Caco-2 (cell line): ENCODE data around the gene KLF16. TPM values are rescaled to one million over a fixed set of nuclear protein-coding genes. Genes with fewer than 3 reads are reported as not detected.

ENCODE experiments used
- BruUV-seq: library from RNA; stranded (reverse); fragments of 400-500 nt; replicated peaks from 2 replicates; lab custom pipeline; 2021; lab: Mats Ljungman, UMichigan
- CTCF ChIA-PET: fragments of 300-600 bp; sonication (Branson Sonifier 250); formaldehyde crosslinking; loops from one replicate; lab custom pipeline; 2022; ENCODE audit warnings: antibody characterized with exemption; lab: Charles Lee
- POLR2A ChIA-PET: fragments of 300-600 bp; sonication (Branson Sonifier 250); formaldehyde crosslinking; loops from one replicate; lab custom pipeline; 2022; ENCODE audit warnings: antibody characterized with exemption; lab: Charles Lee
- DNase-seq, 2 experiments: peaks; one replicate each; pipeline versions ENCODE4 v3.0.0 to v3.0.0-alpha.2; 2020 to 2022
- H3K27me3 ChIP-seq: replicated peaks from 2 replicates; pipeline ENCODE4 v1.6.0; 2011; ENCODE audit warnings: low read length; ENCODE audit not compliant: control insufficient read depth, insufficient read depth
- H3K36me3 ChIP-seq: 2 replicates; pipeline ENCODE4 v1.5.1; 2011; ENCODE audit warnings: low read length; ENCODE audit not compliant: control insufficient read depth, insufficient read depth
- H3K4me1 ChIP-seq: fragments of 250-450 bp; sonication (Bioruptor Pico); 2 replicates; pipeline ENCODE4 v1.5.1; 2020; ENCODE audit warnings: mild to moderate bottlenecking
- H3K4me3 ChIP-seq: 2 replicates; pipeline ENCODE4 v1.5.1; 2011; ENCODE audit warnings: low read depth, mild to moderate bottlenecking, control low read depth, low read length
- H3K9me3 ChIP-seq: fragments of 250-450 bp; sonication (Bioruptor Pico); 2 replicates; pipeline ENCODE4 v1.5.1; 2020; ENCODE audit warnings: mild to moderate bottlenecking, moderate library complexity
- H3K27ac Mint-ChIP-seq: one replicate; pipeline ENCODE4 v1.8.0; 2022; ENCODE audit warnings: mixed read lengths; ENCODE audit not compliant: unreplicated experiment
- H3K27me3 Mint-ChIP-seq: one replicate; pipeline ENCODE4 v1.8.0; 2022; ENCODE audit warnings: mixed read lengths; ENCODE audit not compliant: insufficient read depth, unreplicated experiment
- H3K36me3 Mint-ChIP-seq: one replicate; pipeline ENCODE4 v1.8.0; 2022; ENCODE audit warnings: mild to moderate bottlenecking, mixed read lengths; ENCODE audit not compliant: insufficient read depth, unreplicated experiment
- H3K4me1 Mint-ChIP-seq: one replicate; pipeline ENCODE4 v1.8.0; 2022; ENCODE audit warnings: low read depth, mixed read lengths; ENCODE audit not compliant: unreplicated experiment
- H3K4me3 Mint-ChIP-seq: one replicate; pipeline ENCODE4 v1.8.0; 2022; ENCODE audit warnings: mild to moderate bottlenecking, moderate library complexity, mixed read lengths; ENCODE audit not compliant: unreplicated experiment
- H3K9me3 Mint-ChIP-seq: one replicate; pipeline ENCODE4 v1.8.0; 2022; ENCODE audit warnings: mixed read lengths; ENCODE audit not compliant: unreplicated experiment
- intact Hi-C: fragments of 100-400 bp; cut with micrococcal nuclease; formaldehyde crosslinking; loops from one replicate; pipeline ENCODE4 v1.10.0; 2022; ENCODE audit not compliant: unreplicated experiment
- total RNA-seq: library from RNA; stranded (reverse); gene quantifications from 2 replicates; pipeline ENCODE4 v1.2.3, GENCODE V29; 2022
- TF ChIP-seq, protein P1 (sequence below), 2 experiments: fragments of 200-600 bp in 1 of 2; IDR thresholded peaks; 1 replicate in 1 of 2; 2 replicates in 1 of 2; pipeline versions ENCODE4 v1.5.1 to v1.8.0; 2011 to 2022; ENCODE audit warnings: antibody characterized with exemption in 1 of 2, control low read depth in 1 of 2, inconsistent platforms in 1 of 2, low read depth in 1 of 2, low read length in 1 of 2, mild to moderate bottlenecking in 1 of 2, moderate library complexity in 1 of 2; ENCODE audit not compliant: insufficient read depth in 1 of 2, severe bottlenecking in 1 of 2, unreplicated experiment in 1 of 2

Gene KLF16
- total RNA-seq, 1 experiment from 2014 or later: 26.8 TPM

DNA sequence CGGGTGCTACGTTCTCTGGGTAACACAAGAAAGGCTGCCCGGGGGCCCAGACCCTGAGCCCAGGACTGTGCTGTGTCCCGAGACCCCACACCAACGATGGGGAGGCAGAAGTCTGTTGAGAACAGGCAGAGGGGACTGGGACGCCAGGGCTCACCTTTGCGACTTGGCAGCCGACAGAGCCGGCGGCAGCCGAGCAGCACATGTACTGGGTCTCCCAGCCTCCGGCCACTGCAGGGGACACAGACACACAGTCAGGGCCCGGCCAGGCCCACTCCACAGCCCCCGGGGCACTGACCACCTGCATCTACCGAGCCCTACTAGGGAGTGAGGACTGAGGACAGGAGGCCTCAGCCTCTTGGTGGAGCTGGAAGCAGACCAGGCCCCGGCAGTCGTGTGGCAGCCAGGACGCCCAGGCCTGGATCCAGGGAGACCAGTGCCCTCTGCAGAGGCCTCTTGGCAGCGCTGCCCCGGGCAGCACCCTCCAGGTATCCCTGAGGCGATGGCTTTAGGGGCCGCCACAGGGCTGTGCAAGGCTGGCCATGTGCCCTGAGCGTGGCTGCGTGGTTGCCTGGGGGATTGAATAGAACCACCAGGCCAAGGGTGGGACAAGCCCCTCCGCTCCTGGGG is 45.7 kb downstream of the KLF16 start:
- Mint-ChIP-seq H3K9me3 (no peaks in the 10 kb centered on the region), H3K4me3 (no peak overlapping the region), H3K27me3 (no peaks in the 10 kb centered on the region), H3K4me1 (no peaks in the 10 kb centered on the region), H3K36me3 (peaks cover 35% of the 10 kb centered on the region), H3K27ac (no peak overlapping the region)
- TF ChIP-seq, protein P1, sequence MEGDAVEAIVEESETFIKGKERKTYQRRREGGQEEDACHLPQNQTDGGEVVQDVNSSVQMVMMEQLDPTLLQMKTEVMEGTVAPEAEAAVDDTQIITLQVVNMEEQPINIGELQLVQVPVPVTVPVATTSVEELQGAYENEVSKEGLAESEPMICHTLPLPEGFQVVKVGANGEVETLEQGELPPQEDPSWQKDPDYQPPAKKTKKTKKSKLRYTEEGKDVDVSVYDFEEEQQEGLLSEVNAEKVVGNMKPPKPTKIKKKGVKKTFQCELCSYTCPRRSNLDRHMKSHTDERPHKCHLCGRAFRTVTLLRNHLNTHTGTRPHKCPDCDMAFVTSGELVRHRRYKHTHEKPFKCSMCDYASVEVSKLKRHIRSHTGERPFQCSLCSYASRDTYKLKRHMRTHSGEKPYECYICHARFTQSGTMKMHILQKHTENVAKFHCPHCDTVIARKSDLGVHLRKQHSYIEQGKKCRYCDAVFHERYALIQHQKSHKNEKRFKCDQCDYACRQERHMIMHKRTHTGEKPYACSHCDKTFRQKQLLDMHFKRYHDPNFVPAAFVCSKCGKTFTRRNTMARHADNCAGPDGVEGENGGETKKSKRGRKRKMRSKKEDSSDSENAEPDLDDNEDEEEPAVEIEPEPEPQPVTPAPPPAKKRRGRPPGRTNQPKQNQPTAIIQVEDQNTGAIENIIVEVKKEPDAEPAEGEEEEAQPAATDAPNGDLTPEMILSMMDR (IDR thresholded peaks at IDR 0.05; ENCODE audit: insufficient read depth in 1 of 2, low read depth in 1 of 2, low read length in 1 of 2, severe bottlenecking in 1 of 2, unreplicated experiment in 1 of 2): no peak
- H3K4me3 ChIP-seq: no peak overlapping the region
- H3K9me3 ChIP-seq: no peaks in the 10 kb centered on the region
- ChIA-PET POLR2A (no interaction called here), CTCF (interaction anchor here (0.6 kb wide), 1 partner anchor 43 kb away, joined by 11 read pairs; no protein-coding TSS in a partner anchor)
- H3K4me1 ChIP-seq: no peaks in the 10 kb centered on the region
- H3K27me3 ChIP-seq: no peaks in the 10 kb centered on the region
- no peak for DNase-seq
- H3K36me3 ChIP-seq: no peaks in the 10 kb centered on the region; the same call in 1 of the 2 replicates
- BruUV-seq: no TSS peak
- intact Hi-C loops: no loop called here

DNA sequence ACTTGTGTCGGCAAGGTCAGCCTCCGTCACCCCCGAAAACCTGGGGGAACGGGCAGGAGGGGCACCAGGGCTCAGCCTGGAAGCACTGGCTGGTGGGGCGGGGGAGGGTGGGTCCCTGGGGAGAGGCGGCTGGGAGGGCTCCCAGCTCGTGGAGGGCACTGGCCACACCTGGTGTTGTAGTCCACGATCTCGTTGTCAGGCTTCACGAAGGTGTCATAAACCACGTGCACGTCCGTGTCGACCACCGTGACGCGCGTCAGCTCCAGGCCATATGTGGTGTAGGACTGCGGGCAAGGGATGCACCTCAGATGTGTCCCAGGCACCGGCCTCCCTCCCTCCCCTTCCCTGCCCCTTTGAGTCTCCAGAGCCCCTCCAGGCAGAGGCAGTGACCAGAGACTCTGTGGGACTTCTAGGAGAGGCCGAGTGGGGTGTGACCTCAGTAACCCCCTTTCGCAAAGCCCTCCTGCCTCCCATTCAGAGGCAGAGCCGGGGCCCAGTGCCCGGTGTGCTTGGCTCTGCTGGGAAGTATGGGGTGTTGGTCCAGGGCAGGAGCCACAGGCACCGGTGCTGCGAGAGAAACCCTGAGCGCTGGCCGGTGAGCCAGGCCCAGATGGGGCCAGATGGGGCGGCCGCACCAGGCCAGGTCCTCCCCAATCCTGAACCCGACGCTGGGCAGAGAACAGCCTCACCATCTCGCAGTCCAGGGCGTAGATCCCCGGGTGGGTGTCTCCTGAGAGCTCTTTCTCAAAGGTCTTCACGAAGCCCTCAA is 46.7 kb downstream of the KLF16 start:
- Histone ChIP-seq H3K4me3 (no peak overlapping the region), H3K9me3 (no peaks in the 10 kb centered on the region), H3K4me1 (no peaks in the 10 kb centered on the region), H3K36me3 (no peaks in the 10 kb centered on the region; the same call in 1 of the 2 replicates), H3K27me3 (no peaks in the 10 kb centered on the region)
- no peak overlapping the region for H3K4me3 Mint-ChIP-seq
- no peak for DNase-seq
- H3K9me3 Mint-ChIP-seq: no peaks in the 10 kb centered on the region
- H3K36me3 Mint-ChIP-seq: peaks cover 32% of the 10 kb centered on the region
- H3K27ac Mint-ChIP-seq: no peak overlapping the region
- no peaks in the 10 kb centered on the region for H3K27me3 Mint-ChIP-seq
- intact Hi-C loops: no loop called here
- TF ChIP-seq, protein P1 (IDR thresholded peaks at IDR 0.05; ENCODE audit: insufficient read depth in 1 of 2, low read depth in 1 of 2, low read length in 1 of 2, severe bottlenecking in 1 of 2, unreplicated experiment in 1 of 2): no peak
- no peaks in the 10 kb centered on the region for H3K4me1 Mint-ChIP-seq
- ChIA-PET POLR2A (no interaction called here), CTCF (no interaction called here)
- BruUV-seq: no TSS peak

DNA sequence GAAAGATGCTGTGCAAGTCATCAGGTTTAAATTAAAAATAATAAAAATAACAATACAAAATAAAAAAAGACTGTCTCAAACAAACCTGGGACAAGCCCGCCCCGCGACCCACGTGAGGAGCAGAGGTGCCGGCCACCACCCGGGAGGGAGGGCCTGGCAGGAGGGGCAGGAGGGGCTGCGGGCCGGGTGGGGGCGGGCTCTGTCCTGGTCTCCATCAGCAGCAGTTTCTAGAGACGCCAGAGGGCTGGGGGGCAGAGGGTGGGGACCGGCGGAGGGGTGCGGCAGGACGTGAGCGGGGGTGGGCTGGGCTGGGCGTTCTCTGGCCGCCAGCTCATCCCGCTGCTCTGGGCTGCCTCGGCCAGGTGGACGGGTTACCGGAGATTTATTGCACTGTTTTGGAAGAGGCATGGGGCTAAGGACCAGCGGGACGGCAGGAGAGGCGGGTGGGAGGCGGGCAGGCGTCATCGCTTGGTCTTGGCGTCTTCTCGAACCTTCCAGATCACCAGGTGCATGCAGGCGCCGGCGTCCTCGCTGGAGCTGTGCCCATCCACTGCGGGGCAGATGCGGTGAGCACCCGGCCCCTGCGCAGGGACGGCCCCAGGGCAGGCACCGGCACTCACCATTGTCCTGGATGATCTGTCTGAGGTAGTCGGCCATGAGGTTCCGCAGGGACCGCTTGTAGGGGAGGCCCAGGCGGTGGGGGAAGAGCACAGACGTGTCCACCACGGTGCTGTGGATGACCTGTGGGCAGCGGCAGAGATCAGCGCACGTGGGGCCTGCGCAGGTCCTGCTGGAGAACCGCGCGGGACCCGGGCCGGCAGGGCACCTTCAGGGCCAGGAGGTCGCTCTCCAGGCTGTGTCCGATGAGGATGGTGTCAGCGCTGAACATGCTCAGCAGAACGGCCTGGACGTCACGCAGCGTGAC is 47.5 kb downstream of the KLF16 start:
- no peak overlapping the region for H3K27ac Mint-ChIP-seq
- peaks cover 26% of the 10 kb centered on the region for H3K36me3 Mint-ChIP-seq
- Histone ChIP-seq H3K4me1 (no peaks in the 10 kb centered on the region), H3K27me3 (no peaks in the 10 kb centered on the region), H3K36me3 (no peaks in the 10 kb centered on the region; the same call in 1 of the 2 replicates), H3K9me3 (no peaks in the 10 kb centered on the region), H3K4me3 (no peak overlapping the region)
- TSS peak; percentile 28 for BruUV-seq
- intact Hi-C loops: no loop called here
- no peaks in the 10 kb centered on the region for H3K9me3 Mint-ChIP-seq
- H3K4me1 Mint-ChIP-seq: no peaks in the 10 kb centered on the region
- no peak overlapping the region for H3K4me3 Mint-ChIP-seq
- ChIA-PET CTCF (interaction anchor here (2.6 kb wide), 1 partner anchor 10 kb away, joined by 8 read pairs; no protein-coding TSS in a partner anchor), POLR2A (no interaction called here)
- H3K27me3 Mint-ChIP-seq: no peaks in the 10 kb centered on the region
- DNase-seq: no peak
- TF ChIP-seq, protein P1 (IDR thresholded peaks at IDR 0.05; ENCODE audit: insufficient read depth in 1 of 2, low read depth in 1 of 2, low read length in 1 of 2, severe bottlenecking in 1 of 2, unreplicated experiment in 1 of 2): no peak
